HCT116 (cell line): ENCODE measurements around the gene RNU7-1. TPM values are rescaled to one million over a fixed set of nuclear protein-coding genes. Genes with fewer than 3 reads are reported as not detected.

Experiments
- ATAC-seq: fragments of 200-7000 bp; cut with Tn5 transposase; 2 replicates; pipeline ENCODE4 v1.9.1; 2020; ENCODE audit warnings: mild to moderate bottlenecking, moderate library complexity
- BruUV-seq: library from RNA; stranded (reverse); fragments of 400-500 nt; replicated peaks from 2 replicates; lab custom pipeline; 2021; lab: Mats Ljungman, UMichigan
- CTCF ChIA-PET: fragments of 300-600 bp; sonication (Branson Sonifier 250); formaldehyde crosslinking; loops from one replicate; lab custom pipeline; 2021; ENCODE audit warnings: antibody characterized with exemption; lab: Charles Lee
- POLR2A ChIA-PET: fragments of 300-600, 350-600 bp; sonication (Branson Sonifier 250); formaldehyde crosslinking; loops from one replicate; lab custom pipeline; 2021; ENCODE audit warnings: antibody characterized with exemption; lab: Charles Lee
- RAD21 ChIA-PET, 2 experiments: fragments of 300-600 bp; sonication (Branson Sonifier 250); formaldehyde crosslinking; loops; one replicate each; lab custom pipeline; 2023; ENCODE audit warnings: low total read pairs in 2 of 2; ENCODE audit not compliant: uncharacterized antibody in 2 of 2, unreplicated experiment in 2 of 2, low non-redundant PET in 1 of 2; lab: Charles Lee
- DNase-seq: peaks from one replicate; pipeline ENCODE4 v3.0.0-alpha.2; 2010; ENCODE audit warnings: low read depth, low spot score
- H2AFZ ChIP-seq: fragments of 200-600 bp; shearing (Covaris generic), sonication (generic); 2 replicates; pipeline ENCODE4 v1.6.1; 2017; ENCODE audit warnings: low read depth, mixed run types, mixed read lengths, antibody characterized with exemption, low read length; ENCODE audit not compliant: poor library complexity, severe bottlenecking
- H3K27ac ChIP-seq: 2 replicates; pipeline ENCODE4 v1.5.1; 2012; ENCODE audit warnings: low read depth, low read length
- H3K27me3 ChIP-seq: fragments of 200-600 bp; sonication (generic); 2 replicates; pipeline ENCODE4 v1.6.1; 2016; ENCODE audit warnings: mixed run types, low read length, mixed read lengths; ENCODE audit not compliant: insufficient read depth
- H3K36me3 ChIP-seq, 2 experiments: fragments of 200-500 bp in 1 of 2; fragments of 200-600 bp in 1 of 2; sonication (Bioruptor generic) in 1 of 2; sonication (generic) in 1 of 2; 2 replicates each; pipeline versions ENCODE4 v1.5.1 to v1.6.1; 2014 to 2016; ENCODE audit warnings: low read length in 2 of 2, inconsistent platforms in 1 of 2, mixed read lengths in 1 of 2, mixed run types in 1 of 2; ENCODE audit not compliant: insufficient read depth in 2 of 2, control insufficient read depth in 1 of 2
- H3K4me1 ChIP-seq, 2 experiments: fragments of 200-600 bp in 1 of 2; sonication (generic) in 1 of 2; 2 replicates each; pipeline versions ENCODE4 v1.5.1 to v1.6.1; 2012 to 2017; ENCODE audit warnings: low read length in 2 of 2, inconsistent platforms in 1 of 2, mild to moderate bottlenecking in 1 of 2, mixed read lengths in 1 of 2, mixed run types in 1 of 2, moderate library complexity in 1 of 2; ENCODE audit not compliant: insufficient read depth in 2 of 2, control insufficient read depth in 1 of 2
- H3K4me2 ChIP-seq: fragments of 200-600 bp; sonication (generic); 2 replicates; pipeline ENCODE4 v1.6.1; 2017; ENCODE audit warnings: mixed run types, low read length, mixed read lengths
- H3K4me3 ChIP-seq, 2 experiments: fragments of 200-600 bp in 1 of 2; sonication (generic) in 1 of 2; replicated peaks in 1 of 2; 2 replicates each; pipeline ENCODE4 v1.5.1; 2011 to 2016; ENCODE audit warnings: low read length in 2 of 2, control low read depth in 1 of 2, low read depth in 1 of 2, mild to moderate bottlenecking in 1 of 2, mixed read lengths in 1 of 2, mixed run types in 1 of 2
- H3K79me2 ChIP-seq: fragments of 200-600 bp; sonication (generic); 2 replicates; pipeline ENCODE4 v1.6.1; 2017; ENCODE audit warnings: mild to moderate bottlenecking, mixed run types, low read length, moderate library complexity, mixed read lengths; ENCODE audit not compliant: insufficient read depth
- H3K9ac ChIP-seq: fragments of 200-600 bp; sonication (generic); 2 replicates; pipeline ENCODE4 v1.6.1; 2016; ENCODE audit warnings: low read length, mixed read lengths
- H3K9me2 ChIP-seq: fragments of 200-600 bp; sonication (generic), shearing (Covaris generic); 2 replicates; pipeline ENCODE4 v1.6.1; 2017; ENCODE audit warnings: mixed run types, mild to moderate bottlenecking, moderate library complexity; ENCODE audit not compliant: insufficient read depth
- H3K9me3 ChIP-seq, 2 experiments: fragments of 200-500 bp in 1 of 2; fragments of 200-600 bp in 1 of 2; sonication (Bioruptor generic) in 1 of 2; sonication (generic) in 1 of 2; 2 replicates each; pipeline ENCODE4 v1.6.1; 2014 to 2017; ENCODE audit warnings: low read length in 2 of 2, mixed read lengths in 2 of 2, inconsistent platforms in 1 of 2, low read depth in 1 of 2, mild to moderate bottlenecking in 1 of 2, mixed run types in 1 of 2, moderate library complexity in 1 of 2; ENCODE audit not compliant: control insufficient read depth in 1 of 2, insufficient read depth in 1 of 2
- H4K20me1 ChIP-seq: fragments of 200-600 bp; sonication (generic), shearing (Covaris generic); 2 replicates; pipeline ENCODE4 v1.6.1; 2017; ENCODE audit warnings: mixed run types, mild to moderate bottlenecking, moderate library complexity; ENCODE audit not compliant: insufficient read depth
- CBX3 ChIP-seq: IDR thresholded peaks from 2 replicates; pipeline ENCODE4 v1.6.1; 2012; ENCODE audit warnings: low read depth
- CEBPB ChIP-seq: IDR thresholded peaks from 2 replicates; pipeline ENCODE4 v1.6.1; 2012; ENCODE audit warnings: low read depth
- EGR1 ChIP-seq: IDR thresholded peaks from 2 replicates; pipeline ENCODE4 v1.6.1; 2012; ENCODE audit warnings: low read depth
- FOSL1 ChIP-seq: IDR thresholded peaks from 2 replicates; pipeline ENCODE4 v1.6.1; 2012; ENCODE audit warnings: low read depth
- MAX ChIP-seq: IDR thresholded peaks from 2 replicates; pipeline ENCODE4 v1.6.1; 2012
- POLR2AphosphoS5 ChIP-seq: IDR thresholded peaks from 2 replicates; pipeline ENCODE4 v1.6.1; 2011; ENCODE audit warnings: mild to moderate bottlenecking, low read depth, low read length, moderate library complexity
- SP1 ChIP-seq: IDR thresholded peaks from 2 replicates; pipeline ENCODE4 v1.6.1; 2012; ENCODE audit warnings: low read depth
- TCF7L2 ChIP-seq: IDR thresholded peaks from 2 replicates; pipeline ENCODE4 v1.7.0; 2011; ENCODE audit warnings: borderline replicate concordance, inconsistent platforms; ENCODE audit not compliant: insufficient read depth, insufficient read length; ENCODE audit errors: extremely low read depth
- ZBTB33 ChIP-seq: IDR thresholded peaks from 2 replicates; pipeline ENCODE4 v1.6.1; 2011; ENCODE audit warnings: mild to moderate bottlenecking, low read length, moderate library complexity; ENCODE audit not compliant: insufficient replicate concordance; ENCODE audit errors: extremely low read depth
- ZNF274 ChIP-seq: fragments of 200-500 bp; sonication (Bioruptor generic); IDR thresholded peaks from 2 replicates; pipeline ENCODE4 v1.6.1; 2014; ENCODE audit warnings: mild to moderate bottlenecking, low read depth, low read length, inconsistent platforms
- intact Hi-C: fragments of 100-400 bp; cut with micrococcal nuclease; formaldehyde crosslinking; loops from 2 replicates; pipeline ENCODE4 v1.10.0; 2022
- total RNA-seq: library from RNA; stranded (reverse); gene quantifications from one replicate; pipeline ENCODE4 v1.2.1, GENCODE V29; 2021; ENCODE audit not compliant: unreplicated experiment

RNU7-1 gene
- total RNA-seq, 1 experiment from 2014 or later = not detected

- BruUV-seq = no TSS peak
- ChIA-PET RAD21 (no interaction called here), CTCF (interaction anchor here (1.5 kb wide), 1 partner anchor 22 kb away, joined by 5 read pairs; no protein-coding TSS in a partner anchor), POLR2A (interaction anchor here (1.3 to 1.5 kb wide), 3 partner anchors 12 to 22 kb away, joined by 3 to 4 read pairs (median 3); no protein-coding TSS in a partner anchor)
- Histone ChIP-seq H3K9me3 (no peaks in the 10 kb centered on the region), H3K36me3 (no peaks in the 10 kb centered on the region), H3K79me2 (no peaks in the 10 kb centered on the region), H3K9ac (peak overlapping the region; percentile 80; the same call in 1 of the 2 replicates), H2AFZ (no peak overlapping the region), H3K4me1 (peaks cover 10 to 31% of the 10 kb centered on the region in 2 experiments), H3K27me3 (no peaks in the 10 kb centered on the region), H4K20me1 (no peaks in the 10 kb centered on the region), H3K4me3 (peak overlapping the region in 1 of 2 experiments; percentile 82; a peak in 2 of 4 replicates), H3K27ac (0 out of 2 replicates have a peak overlapping the region, but pooled peaks have one; percentile 26), H3K4me2 (peak overlapping the region; percentile 98), H3K9me2 (no peaks in the 10 kb centered on the region)
- DNase-seq = no peak
- ATAC-seq = no peak
- TF ChIP-seq POLR2AphosphoS5 (no peak), FOSL1 (no peak)
- intact Hi-C loops = no loop called here
Observed at GRCh38 chr12:6903722-6904121, 39.9 kb upstream of the RNU7-1 start.

GRCh38 chr12:6904280-6905276 lies 39.0 kb upstream of the RNU7-1 start, which contains the start of gene LRRC23:
Gene LRRC23, plus strand, starts transcription at chr12:6904822. Its CDS starts 812 bp downstream, at chr12:6905634.
- peak within 1 kb of the TSS; percentile 26 for H3K27ac ChIP-seq
- H3K9me3 ChIP-seq = no peaks in the 10 kb centered on the region
- H3K4me1 ChIP-seq = peaks cover 10 to 28% of the 10 kb centered on the region in 2 experiments
- no peaks in the 10 kb centered on the region for H4K20me1 ChIP-seq
- BruUV-seq = TSS peak; percentile 90
- peak within 1 kb of the TSS; percentile 25 for H2AFZ ChIP-seq
- peak within 1 kb of the TSS; percentile 98 for H3K4me2 ChIP-seq
- H3K79me2 ChIP-seq = no peaks in the 10 kb centered on the region
- H3K9ac ChIP-seq = peak within 1 kb of the TSS; percentile 80
- intact Hi-C loops = no loop called here
- TF ChIP-seq SP1 (peak; percentile 78), EGR1 (peak; percentile 51), CBX3 (no peak), TCF7L2 (peak; percentile 48), ZNF274 (no peak), POLR2AphosphoS5 (peak; percentile 82), ZBTB33 (no peak), CEBPB (no peak; the same call in 1 of the 2 replicates), MAX (peak; percentile 33; the same call in 1 of the 2 replicates)
- H3K9me2 ChIP-seq = no peaks in the 10 kb centered on the region
- DNase-seq = peak; percentile 95
- ATAC-seq = peak; percentile 98
- ChIA-PET RAD21 (no interaction called here), POLR2A (interaction anchor here (0.6 to 1.7 kb wide), 5 partner anchors 13 to 100 kb away, joined by 3 to 9 read pairs (median 3); partner anchors contain the start of genes C12orf57, RNU7-1 and TPI1), CTCF (interaction anchor here (1.3 to 1.5 kb wide), 3 partner anchors 14 to 35 kb away, joined by 3 to 5 read pairs (median 4); no protein-coding TSS in a partner anchor)
- no peaks in the 10 kb centered on the region for H3K36me3 ChIP-seq
- no peaks in the 10 kb centered on the region for H3K27me3 ChIP-seq
- peak within 1 kb of the TSS; percentile 64 to 82 for H3K4me3 ChIP-seq
